Endothelial cell of umbilical vein (primary cell): Measurements from ENCODE around the gene PLB1. TPM values are rescaled to one million over a fixed set of nuclear protein-coding genes. Genes with fewer than 3 reads are reported as not detected.

Experiments used
- BruUV-seq: library from RNA; stranded (reverse); fragments of 400-500 nt; replicated peaks from 2 replicates; lab custom pipeline; 2021; lab: Mats Ljungman, UMichigan
- CTCF ChIA-PET: fragments of 300-600, 350-600 bp; sonication (Branson Sonifier 250); formaldehyde crosslinking; loops from one replicate; lab custom pipeline; 2021; ENCODE audit warnings: antibody characterized with exemption, inconsistent platforms; lab: Charles Lee
- POLR2A ChIA-PET: fragments of 300-600, 350-600 bp; sonication (Branson Sonifier 250); formaldehyde crosslinking; loops from one replicate; lab custom pipeline; 2021; ENCODE audit warnings: antibody characterized with exemption, inconsistent platforms; lab: Charles Lee
- DNase-seq: peaks from one replicate; pipeline ENCODE4 v3.0.0-alpha.2; 2011; ENCODE audit warnings: low read depth, low spot score
- FAIRE-seq: peaks from 2 replicates; lab custom pipeline; 2011; peaks lifted over from hg19 to GRCh38; lab: Jason Lieb, UNC
- H2AFZ ChIP-seq: 2 replicates; pipeline ENCODE4 v1.6.0; 2012; ENCODE audit warnings: low read depth, low read length, control low read depth, inconsistent platforms
- H3K27ac ChIP-seq: 2 replicates; pipeline ENCODE4 v1.5.1; 2011; ENCODE audit warnings: low read depth, mild to moderate bottlenecking, control low read depth, low read length, moderate library complexity; ENCODE audit not compliant: insufficient read depth
- H3K27me3 ChIP-seq, 2 experiments: 2 replicates each; pipeline versions ENCODE4 v1.6.0 to v1.6.1; 2011; ENCODE audit warnings: low read length in 2 of 2, mixed read lengths in 1 of 2; ENCODE audit not compliant: control insufficient read depth in 2 of 2, insufficient read depth in 2 of 2
- H3K36me3 ChIP-seq, 2 experiments: 2 replicates in 1 of 2; 3 replicates in 1 of 2; pipeline ENCODE4 v1.5.1; 2011; ENCODE audit warnings: low read length in 2 of 2, mild to moderate bottlenecking in 1 of 2, moderate library complexity in 1 of 2; ENCODE audit not compliant: control insufficient read depth in 2 of 2, insufficient read depth in 2 of 2; ENCODE audit errors: extremely low read depth in 1 of 2
- H3K4me1 ChIP-seq: 3 replicates; pipeline ENCODE4 v1.5.1; 2011; ENCODE audit warnings: mild to moderate bottlenecking, low read length; ENCODE audit not compliant: control insufficient read depth, insufficient read depth; ENCODE audit errors: extremely low read depth
- H3K4me2 ChIP-seq: 2 replicates; pipeline ENCODE4 v1.6.1; 2011; ENCODE audit warnings: low read length, control low read depth, mixed read lengths; ENCODE audit not compliant: insufficient read depth
- H3K4me3 ChIP-seq, 3 experiments: fragments of 200-600 bp in 1 of 3; sonication (generic), shearing (Covaris generic) in 1 of 3; replicated peaks in 1 of 3; 2 replicates each; pipeline ENCODE4 v1.5.1; 2011 to 2016; ENCODE audit warnings: control low read depth in 3 of 3, low read length in 3 of 3, mild to moderate bottlenecking in 2 of 3, inconsistent platforms in 1 of 3, low read depth in 1 of 3, moderate library complexity in 1 of 3; ENCODE audit not compliant: insufficient read depth in 1 of 3
- H3K79me2 ChIP-seq: 2 replicates; pipeline ENCODE4 v1.6.0; 2012; ENCODE audit warnings: low read length, inconsistent platforms; ENCODE audit not compliant: control insufficient read depth, insufficient read depth
- H3K9ac ChIP-seq: replicated peaks from 2 replicates; pipeline ENCODE3; 2011; ENCODE audit warnings: low read length, control low read depth; ENCODE audit not compliant: insufficient read depth; ENCODE audit errors: extremely low read depth
- H3K9me1 ChIP-seq: replicated peaks from 3 replicates; pipeline ENCODE4 v1.6.0; 2011; ENCODE audit warnings: mild to moderate bottlenecking, low read length; ENCODE audit not compliant: control insufficient read depth, insufficient read depth; ENCODE audit errors: extremely low read depth
- H3K9me3 ChIP-seq: replicated peaks from 2 replicates; pipeline ENCODE4 v1.5.1; 2012; ENCODE audit warnings: low read length, inconsistent platforms; ENCODE audit not compliant: control insufficient read depth, insufficient read depth
- H4K20me1 ChIP-seq: replicated peaks from 2 replicates; pipeline ENCODE3; 2011; ENCODE audit warnings: mild to moderate bottlenecking, low read length; ENCODE audit not compliant: control insufficient read depth, insufficient read depth; ENCODE audit errors: extremely low read depth
- EZH2 ChIP-seq: IDR thresholded peaks from 2 replicates; pipeline ENCODE4 v1.6.1; 2012; ENCODE audit warnings: borderline replicate concordance, low read depth, mild to moderate bottlenecking, moderate library complexity, low read length, inconsistent platforms; ENCODE audit not compliant: severe bottlenecking
- FOS ChIP-seq: IDR thresholded peaks from 2 replicates; pipeline ENCODE4 v1.6.1; 2011; ENCODE audit warnings: mild to moderate bottlenecking, low read length, moderate library complexity, borderline replicate concordance; ENCODE audit not compliant: insufficient read depth
- GATA2 ChIP-seq: IDR thresholded peaks from 2 replicates; pipeline ENCODE4 v1.7.0; 2011; ENCODE audit warnings: low read depth, mild to moderate bottlenecking, moderate library complexity, mixed read lengths, low read length; ENCODE audit not compliant: insufficient read length, insufficient read depth
- JUN ChIP-seq: IDR thresholded peaks from 2 replicates; pipeline ENCODE4 v1.6.1; 2011; ENCODE audit warnings: borderline replicate concordance, low read depth; ENCODE audit not compliant: insufficient read length, insufficient read depth
- MYC ChIP-seq: IDR thresholded peaks from one replicate; pipeline ENCODE4 v1.6.1; 2011; ENCODE audit warnings: mild to moderate bottlenecking, low read depth, low read length
- POLR2A ChIP-seq: IDR thresholded peaks from 2 replicates; pipeline ENCODE4 v1.6.1; 2012; ENCODE audit warnings: low read depth, mild to moderate bottlenecking, control low read depth, low read length
- dilution Hi-C: fragments of 300-500 bp; cut with MboI; formaldehyde crosslinking; loops from one replicate; pipeline ENCODE4 v1.15.0; 2019; ENCODE audit warnings: low sequenced_read_pairs; ENCODE audit not compliant: extremely low pct_ligation_motif_present
- intact Hi-C: fragments of 100-400 bp; cut with micrococcal nuclease; formaldehyde crosslinking; loops from one replicate; pipeline ENCODE4 v1.10.0; 2022
- polyA plus RNA-seq, 4 experiments: library from polyadenylated mRNA; depleted of rRNA in 3 of 4; stranded (reverse) in 3 of 4; unstranded in 1 of 4; fragments of >200 nt; gene quantifications; 2 replicates each; pipeline versions ENCODE4 v1.2.1 to v1.2.3, GENCODE V29; 2011 to 2012; ENCODE audit warnings: missing spikeins in 1 of 4
- total RNA-seq: library from RNA; stranded (reverse); gene quantifications from 2 replicates; pipeline ENCODE4 v1.2.3, GENCODE V29; 2021
- TF ChIP-seq, protein P1 (sequence below): IDR thresholded peaks from 2 replicates; pipeline ENCODE4 v1.6.1; 2011; ENCODE audit not compliant: insufficient read depth, insufficient read length
- TF ChIP-seq, protein P2 (sequence below), 2 donors: IDR thresholded peaks; 1 replicate in 1 of 2; 2 replicates in 1 of 2; pipeline ENCODE4 v1.5.1; 2011; ENCODE audit warnings: low read length in 2 of 2, mild to moderate bottlenecking in 2 of 2, moderate library complexity in 2 of 2, control low read depth in 1 of 2, inconsistent platforms in 1 of 2, low read depth in 1 of 2; ENCODE audit not compliant: insufficient read depth in 1 of 2; ENCODE audit errors: extremely low read depth in 1 of 2

Gene PLB1
- total and polyA plus RNA-seq, 2 donors (not counting 3 experiments of a cell fraction or from before 2014, with no cell fraction given), result 0.75 to 0.80 TPM

DNA sequence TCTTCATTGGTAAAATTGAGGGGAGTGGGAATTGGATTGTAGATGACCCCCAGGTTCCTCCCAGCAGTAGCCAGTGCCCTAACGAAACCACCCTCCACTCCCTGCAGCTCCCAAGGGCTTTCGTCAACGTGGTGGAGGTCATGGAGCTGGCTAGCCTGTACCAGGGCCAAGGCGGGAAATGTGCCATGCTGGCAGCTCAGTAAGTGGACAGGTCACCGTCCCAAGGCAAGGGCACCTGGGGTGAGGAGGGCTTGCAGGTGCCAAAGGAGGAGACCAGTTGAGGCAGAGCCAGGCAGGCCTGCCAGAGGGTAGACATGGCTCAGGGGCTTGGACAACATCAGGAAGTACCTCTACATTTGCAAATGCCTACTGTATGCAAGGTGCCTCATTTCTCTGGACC is 133.1 kb downstream of the PLB1 start:
- no peak overlapping the region for H3K4me2 ChIP-seq
- H3K27me3 ChIP-seq, result no peaks in the 10 kb centered on the region
- CTCF ChIA-PET, result interaction anchor here (1.0 to 3.1 kb wide), 3 partner anchors 34 to 134 kb away, joined by 3 to 11 read pairs (median 3); no protein-coding TSS in a partner anchor
- no peak overlapping the region for H3K27ac ChIP-seq
- DNase-seq (no peak), FAIRE-seq (no peak)
- intact Hi-C loops, result no loop called here
- no peaks in the 10 kb centered on the region for H3K36me3 ChIP-seq
- dilution Hi-C loops, result no loop called here
- no peaks in the 10 kb centered on the region for H3K9me3 ChIP-seq
- BruUV-seq, result no TSS peak
- H4K20me1 ChIP-seq, result no peaks in the 10 kb centered on the region
- H2AFZ ChIP-seq, result no peak overlapping the region
- H3K4me3 ChIP-seq, result no peak overlapping the region
- no peak overlapping the region for H3K9ac ChIP-seq
- H3K79me2 ChIP-seq, result no peaks in the 10 kb centered on the region
- no peaks in the 10 kb centered on the region for H3K4me1 ChIP-seq
- TF ChIP-seq FOS (no peak), POLR2A (no peak)
- TF ChIP-seq, protein P1, sequence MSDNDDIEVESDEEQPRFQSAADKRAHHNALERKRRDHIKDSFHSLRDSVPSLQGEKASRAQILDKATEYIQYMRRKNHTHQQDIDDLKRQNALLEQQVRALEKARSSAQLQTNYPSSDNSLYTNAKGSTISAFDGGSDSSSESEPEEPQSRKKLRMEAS, result no peak
- no peaks in the 10 kb centered on the region for H3K9me1 ChIP-seq
- POLR2A ChIA-PET, result no interaction called here

DNA sequence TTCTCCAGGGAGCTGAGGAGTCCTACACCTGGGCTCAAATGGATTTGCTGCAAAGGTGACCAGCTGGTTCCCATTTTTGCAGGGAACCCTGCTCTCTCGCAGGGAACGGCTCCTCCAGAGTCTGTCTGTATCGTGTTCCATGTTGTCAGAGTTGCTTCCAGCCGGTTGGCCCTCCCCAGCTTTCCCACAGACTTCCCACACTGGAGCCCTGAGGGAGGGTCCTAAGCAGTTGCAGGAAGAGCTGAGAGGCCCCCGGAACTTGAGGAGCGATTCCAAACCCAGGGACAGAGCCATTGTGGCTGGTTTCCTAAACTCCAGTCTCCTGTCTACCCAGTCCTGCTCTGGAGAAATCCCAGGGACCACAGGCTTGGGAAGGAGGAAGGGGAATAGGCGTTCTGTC is 134.1 kb downstream of the PLB1 start:
- Histone ChIP-seq H3K4me2 (no peak overlapping the region), H3K4me3 (no peak overlapping the region), H3K27me3 (no peaks in the 10 kb centered on the region), H3K9ac (no peak overlapping the region), H3K4me1 (no peaks in the 10 kb centered on the region), H3K79me2 (no peaks in the 10 kb centered on the region), H3K36me3 (no peaks in the 10 kb centered on the region), H4K20me1 (no peaks in the 10 kb centered on the region), H3K9me1 (no peaks in the 10 kb centered on the region), H3K9me3 (no peaks in the 10 kb centered on the region), H2AFZ (no peak overlapping the region), H3K27ac (no peak overlapping the region)
- no TSS peak for BruUV-seq
- dilution Hi-C loops, result no loop called here
- TF ChIP-seq FOS, result no peak
- no peak for TF ChIP-seq EZH2
- TF ChIP-seq, protein P2, sequence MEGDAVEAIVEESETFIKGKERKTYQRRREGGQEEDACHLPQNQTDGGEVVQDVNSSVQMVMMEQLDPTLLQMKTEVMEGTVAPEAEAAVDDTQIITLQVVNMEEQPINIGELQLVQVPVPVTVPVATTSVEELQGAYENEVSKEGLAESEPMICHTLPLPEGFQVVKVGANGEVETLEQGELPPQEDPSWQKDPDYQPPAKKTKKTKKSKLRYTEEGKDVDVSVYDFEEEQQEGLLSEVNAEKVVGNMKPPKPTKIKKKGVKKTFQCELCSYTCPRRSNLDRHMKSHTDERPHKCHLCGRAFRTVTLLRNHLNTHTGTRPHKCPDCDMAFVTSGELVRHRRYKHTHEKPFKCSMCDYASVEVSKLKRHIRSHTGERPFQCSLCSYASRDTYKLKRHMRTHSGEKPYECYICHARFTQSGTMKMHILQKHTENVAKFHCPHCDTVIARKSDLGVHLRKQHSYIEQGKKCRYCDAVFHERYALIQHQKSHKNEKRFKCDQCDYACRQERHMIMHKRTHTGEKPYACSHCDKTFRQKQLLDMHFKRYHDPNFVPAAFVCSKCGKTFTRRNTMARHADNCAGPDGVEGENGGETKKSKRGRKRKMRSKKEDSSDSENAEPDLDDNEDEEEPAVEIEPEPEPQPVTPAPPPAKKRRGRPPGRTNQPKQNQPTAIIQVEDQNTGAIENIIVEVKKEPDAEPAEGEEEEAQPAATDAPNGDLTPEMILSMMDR (IDR thresholded peaks at IDR 0.05; ENCODE audit: extremely low read depth in 1 of 2, insufficient read depth in 1 of 2, low read depth in 1 of 2, low read length in 2 of 2), result no peak
- no peak for TF ChIP-seq GATA2
- no peak for TF ChIP-seq MYC
- no peak for TF ChIP-seq JUN
- TF ChIP-seq POLR2A, result no peak
- intact Hi-C loops, result no loop called here
- FAIRE-seq (no peak), DNase-seq (no peak)
- POLR2A ChIA-PET, result no interaction called here
- CTCF ChIA-PET, result interaction anchor here (0.7 to 3.1 kb wide), 4 partner anchors 15 to 133 kb away, joined by 3 to 11 read pairs (median 3); no protein-coding TSS in a partner anchor
